BJ (cell line): ENCODE data around the gene PRSS1. TPM values are rescaled to one million over a fixed set of nuclear protein-coding genes. Genes with fewer than 3 reads are reported as not detected.
"Not testable (repeated sequence)": the region's sequence is repeated elsewhere in the genome, so short reads cannot be mapped to it uniquely, and the experiment has no call there.

Experiments used
- CTCF ChIA-PET: fragments of 350-600 bp; formaldehyde crosslinking; extraction: SDS; loops from one replicate; lab custom pipeline; 2021; ENCODE audit warnings: antibody characterized with exemption, inconsistent platforms; lab: Yijun Ruan, JAX
- POLR2A ChIA-PET: fragments of 300-600 bp; sonication (Branson Sonifier 250); formaldehyde crosslinking; extraction: SDS; loops from one replicate; lab custom pipeline; 2021; ENCODE audit warnings: antibody characterized with exemption; lab: Charles Lee
- DNase-seq: peaks from one replicate; pipeline ENCODE4 v3.0.0-alpha.2; 2011; ENCODE audit warnings: low read depth
- H3K27me3 ChIP-seq: 2 replicates; pipeline ENCODE4 v1.6.0; 2011; ENCODE audit warnings: low read length; ENCODE audit not compliant: control insufficient read depth, insufficient read depth
- H3K36me3 ChIP-seq: 2 replicates; pipeline ENCODE4 v1.5.1; 2011; ENCODE audit warnings: low read length; ENCODE audit not compliant: control insufficient read depth, insufficient read depth
- H3K4me3 ChIP-seq: 2 replicates; pipeline ENCODE4 v1.5.1; 2011; ENCODE audit warnings: low read depth, mild to moderate bottlenecking, control low read depth, low read length
- CTCF ChIP-seq: IDR thresholded peaks from 2 replicates; pipeline ENCODE4 v1.5.1; 2011; ENCODE audit warnings: low read depth, mild to moderate bottlenecking, control low read depth, inconsistent platforms, low read length, moderate library complexity; ENCODE audit not compliant: insufficient read depth
- polyA plus RNA-seq: library from polyadenylated mRNA; depleted of rRNA; stranded (reverse); fragments of >200 nt; gene quantifications from 2 replicates; pipeline ENCODE4 v1.2.3, GENCODE V29; 2011

PRSS1 gene
- polyA plus RNA-seq, 1 experiment, result not detected

- CTCF ChIA-PET, result interaction anchor here (1.1 to 1.2 kb wide), 2 partner anchors 37 to 53 kb away, joined by 3 read pairs; no protein-coding TSS in a partner anchor
- TF ChIP-seq CTCF, result no peak
- no peak for DNase-seq
- POLR2A ChIA-PET, result no interaction called here
- H3K36me3 ChIP-seq, result no peaks in the 10 kb centered on the region
- no peak overlapping the region for H3K4me3 ChIP-seq
- H3K27me3 ChIP-seq, result peaks cover 5% of the 10 kb centered on the region; the same call in 1 of the 2 replicates
These were observed 18.2 kb downstream of the PRSS1 start for GRCh38 chr7:142767451-142767850.

GRCh38 chr7:142767861-142768260 is 18.6 kb downstream of the PRSS1 start:
- TF ChIP-seq CTCF, result no peak

GRCh38 chr7:142768885-142769284 is 19.6 kb downstream of the PRSS1 start:
- DNase-seq, H3K36me3 ChIP-seq, H3K27me3 ChIP-seq, POLR2A ChIA-PET, H3K4me3 ChIP-seq: not testable (repeated sequence)
- CTCF ChIA-PET, result interaction anchor here (0.7 to 1.2 kb wide), 4 partner anchors 14 to 165 kb away, joined by 3 read pairs; no protein-coding TSS in a partner anchor

More at GRCh38 chr7:142767861-142768260, 18.6 kb downstream of the PRSS1 start:
- DNase-seq, result no peak
- ChIA-PET POLR2A (no interaction called here), CTCF (interaction anchor here (0.8 to 1.2 kb wide), 3 partner anchors 15 to 164 kb away, joined by 3 read pairs; no protein-coding TSS in a partner anchor)
- no peaks in the 10 kb centered on the region for H3K36me3 ChIP-seq
- peaks cover 5% of the 10 kb centered on the region; the same call in 1 of the 2 replicates for H3K27me3 ChIP-seq
- no peak overlapping the region for H3K4me3 ChIP-seq

- POLR2A ChIA-PET, result no interaction called here
These were observed 21.5 kb downstream of the PRSS1 start, which contains the start of gene PRSS2 for GRCh38 chr7:142770661-142771352. PRSS2 (plus strand) TSS chr7:142770970; CDS start chr7:142770983, 13 bp downstream.

GRCh38 chr7:142771353-142771723 is 22.1 kb downstream of the PRSS1 start:
- POLR2A ChIA-PET, result no interaction called here
- Histone ChIP-seq H3K36me3 (no peaks in the 10 kb centered on the region), H3K27me3 (peaks cover 5% of the 10 kb centered on the region; the same call in 1 of the 2 replicates), H3K4me3 (no peak overlapping the region)
- CTCF ChIA-PET, result interaction anchor here (0.6 to 3.1 kb wide), 2 partner anchors 12 to 287 kb away, joined by 3 to 27 read pairs; no protein-coding TSS in a partner anchor
- DNase-seq, result no peak
- no peak for TF ChIP-seq CTCF

More at GRCh38 chr7:142770661-142771352, 21.5 kb downstream of the PRSS1 start, which contains the start of gene PRSS2:
- Histone ChIP-seq H3K36me3 (no peaks in the 10 kb centered on the region), H3K27me3 (peaks cover 5% of the 10 kb centered on the region; the same call in 1 of the 2 replicates), H3K4me3 (no peak within 1 kb of the TSS)
- CTCF ChIA-PET, result interaction anchor here (3.1 kb wide), 1 partner anchor 12 kb away, joined by 27 read pairs; no protein-coding TSS in a partner anchor
- DNase-seq, result no peak
- no peak for TF ChIP-seq CTCF
